Measurements from ENCODE around the gene SLC12A6.

The SLC12A6 gene

DNA sequence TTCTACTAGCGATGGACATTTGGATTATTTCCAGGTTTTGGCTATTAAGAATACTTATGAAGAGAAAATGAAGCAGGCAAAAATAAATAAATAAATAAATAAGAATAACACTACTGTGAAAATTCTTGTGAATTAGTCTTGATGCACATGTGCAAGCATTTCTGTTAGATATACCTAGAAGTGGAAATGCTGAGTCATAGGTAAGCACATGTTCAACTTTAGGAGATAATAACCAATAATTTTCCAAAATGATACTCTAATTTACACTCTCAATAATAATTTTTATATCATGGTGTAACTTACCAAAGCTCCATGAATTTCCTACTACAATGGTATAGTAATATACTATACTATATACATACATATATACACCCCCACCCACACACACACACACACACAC lies 89.4 kb downstream of the SLC12A6 start:
- no peak for DNase-seq (ENCODE audit: low read depth)

DNA sequence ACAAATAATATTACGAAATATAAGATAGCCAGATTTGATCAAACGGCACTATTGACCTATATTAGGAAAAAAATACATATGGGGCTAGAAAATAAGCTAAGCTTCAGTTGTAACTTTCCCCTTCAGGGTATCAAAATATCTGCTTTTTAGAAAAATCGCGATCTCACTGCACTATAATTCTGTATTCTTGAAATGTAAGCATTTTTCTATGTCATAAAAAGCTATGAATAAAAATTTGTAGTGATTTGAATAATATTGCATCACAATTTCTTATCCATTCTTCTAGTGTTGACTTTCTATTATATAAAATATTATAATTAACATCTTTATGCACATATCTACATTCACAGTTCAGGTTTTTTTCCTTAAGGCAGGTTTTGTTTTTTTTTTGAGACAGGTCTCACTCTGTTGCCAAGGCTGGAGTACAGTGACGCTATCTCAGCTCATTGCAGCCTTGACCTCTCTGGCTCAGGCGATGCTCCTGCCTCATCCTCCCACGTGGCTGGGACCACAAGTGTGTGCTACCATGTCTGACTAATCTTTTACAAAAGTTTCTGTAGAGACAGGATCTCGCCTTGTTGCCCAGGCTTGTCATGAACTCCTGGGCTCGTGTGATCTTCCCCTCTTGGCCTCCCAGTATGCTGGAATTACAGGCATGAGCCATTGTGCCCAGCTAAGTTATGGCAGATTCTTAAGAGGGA lies 91.2 kb downstream of the SLC12A6 start:
- in situ Hi-C loops (cut with HindIII; ENCODE audit: low sequenced_read_pairs): no loop called here
- H3K4me3 ChIP-seq (ENCODE audit: low read depth, low read length): no peak overlapping the region
- no peak for DNase-seq (ENCODE audit: low read depth)
- TF ChIP-seq, protein P1, sequence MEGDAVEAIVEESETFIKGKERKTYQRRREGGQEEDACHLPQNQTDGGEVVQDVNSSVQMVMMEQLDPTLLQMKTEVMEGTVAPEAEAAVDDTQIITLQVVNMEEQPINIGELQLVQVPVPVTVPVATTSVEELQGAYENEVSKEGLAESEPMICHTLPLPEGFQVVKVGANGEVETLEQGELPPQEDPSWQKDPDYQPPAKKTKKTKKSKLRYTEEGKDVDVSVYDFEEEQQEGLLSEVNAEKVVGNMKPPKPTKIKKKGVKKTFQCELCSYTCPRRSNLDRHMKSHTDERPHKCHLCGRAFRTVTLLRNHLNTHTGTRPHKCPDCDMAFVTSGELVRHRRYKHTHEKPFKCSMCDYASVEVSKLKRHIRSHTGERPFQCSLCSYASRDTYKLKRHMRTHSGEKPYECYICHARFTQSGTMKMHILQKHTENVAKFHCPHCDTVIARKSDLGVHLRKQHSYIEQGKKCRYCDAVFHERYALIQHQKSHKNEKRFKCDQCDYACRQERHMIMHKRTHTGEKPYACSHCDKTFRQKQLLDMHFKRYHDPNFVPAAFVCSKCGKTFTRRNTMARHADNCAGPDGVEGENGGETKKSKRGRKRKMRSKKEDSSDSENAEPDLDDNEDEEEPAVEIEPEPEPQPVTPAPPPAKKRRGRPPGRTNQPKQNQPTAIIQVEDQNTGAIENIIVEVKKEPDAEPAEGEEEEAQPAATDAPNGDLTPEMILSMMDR (IDR thresholded peaks at IDR 0.05; ENCODE audit: low read depth, low read length, missing control alignments): no peak

More for the DNA sequence above, 89.4 kb downstream of the SLC12A6 start:
- TF ChIP-seq, protein P1 (IDR thresholded peaks at IDR 0.05; ENCODE audit: low read depth, low read length, missing control alignments): no peak
- H3K4me3 ChIP-seq (ENCODE audit: low read depth, low read length): no peak overlapping the region
- in situ Hi-C loops (cut with HindIII; ENCODE audit: low sequenced_read_pairs): no loop called here

DNA sequence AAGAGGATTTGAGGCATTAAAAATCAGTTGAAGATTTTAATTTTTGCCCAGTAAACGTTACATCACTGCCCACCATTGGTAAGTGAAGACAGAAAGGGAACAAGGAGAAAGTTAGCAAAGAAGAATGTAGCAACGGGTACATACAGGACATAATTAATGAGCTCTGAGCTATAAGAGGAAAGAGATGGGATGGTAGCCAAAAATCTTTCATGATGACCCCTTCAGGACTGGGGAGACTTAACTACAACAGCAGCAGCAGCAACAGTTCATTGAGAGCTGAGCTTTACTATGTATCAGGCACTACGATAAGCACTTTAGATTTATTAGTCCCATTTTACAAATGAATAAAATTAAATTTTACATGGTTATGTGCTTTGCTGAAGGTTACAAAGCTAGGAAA lies 94.4 kb downstream of the SLC12A6 start:
- in situ Hi-C loops (cut with HindIII; ENCODE audit: low sequenced_read_pairs): no loop called here

DNA sequence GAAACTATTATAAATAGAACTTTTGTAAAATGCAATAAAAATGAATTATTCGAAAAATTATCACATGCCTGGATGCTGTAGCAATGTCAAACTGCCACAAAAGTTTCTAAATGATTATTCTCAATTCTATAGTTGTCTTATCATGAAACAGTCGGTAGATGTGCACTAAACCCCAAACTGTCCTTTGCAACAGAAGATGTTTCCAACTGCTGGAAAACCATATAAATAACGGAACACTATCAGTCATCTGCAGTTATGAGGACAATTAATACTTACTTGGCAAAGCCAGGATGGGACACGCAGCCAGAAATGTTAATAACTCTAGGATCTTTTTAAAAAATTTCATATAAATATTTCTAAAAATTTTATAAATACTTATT lies 95.3 kb downstream of the SLC12A6 start:
- DNase-seq (ENCODE audit: low read depth): no peak
- in situ Hi-C loops (cut with HindIII; ENCODE audit: low sequenced_read_pairs): no loop called here
- TF ChIP-seq, protein P1 (IDR thresholded peaks at IDR 0.05; ENCODE audit: low read depth, low read length, missing control alignments): no peak
- H3K4me3 ChIP-seq (ENCODE audit: low read depth, low read length): no peak overlapping the region

More for the DNA sequence above, 94.4 kb downstream of the SLC12A6 start:
- H3K4me3 ChIP-seq (ENCODE audit: low read depth, low read length): no peak overlapping the region
- TF ChIP-seq, protein P1 (IDR thresholded peaks at IDR 0.05; ENCODE audit: low read depth, low read length, missing control alignments): no peak
- no peak for DNase-seq (ENCODE audit: low read depth)

DNA sequence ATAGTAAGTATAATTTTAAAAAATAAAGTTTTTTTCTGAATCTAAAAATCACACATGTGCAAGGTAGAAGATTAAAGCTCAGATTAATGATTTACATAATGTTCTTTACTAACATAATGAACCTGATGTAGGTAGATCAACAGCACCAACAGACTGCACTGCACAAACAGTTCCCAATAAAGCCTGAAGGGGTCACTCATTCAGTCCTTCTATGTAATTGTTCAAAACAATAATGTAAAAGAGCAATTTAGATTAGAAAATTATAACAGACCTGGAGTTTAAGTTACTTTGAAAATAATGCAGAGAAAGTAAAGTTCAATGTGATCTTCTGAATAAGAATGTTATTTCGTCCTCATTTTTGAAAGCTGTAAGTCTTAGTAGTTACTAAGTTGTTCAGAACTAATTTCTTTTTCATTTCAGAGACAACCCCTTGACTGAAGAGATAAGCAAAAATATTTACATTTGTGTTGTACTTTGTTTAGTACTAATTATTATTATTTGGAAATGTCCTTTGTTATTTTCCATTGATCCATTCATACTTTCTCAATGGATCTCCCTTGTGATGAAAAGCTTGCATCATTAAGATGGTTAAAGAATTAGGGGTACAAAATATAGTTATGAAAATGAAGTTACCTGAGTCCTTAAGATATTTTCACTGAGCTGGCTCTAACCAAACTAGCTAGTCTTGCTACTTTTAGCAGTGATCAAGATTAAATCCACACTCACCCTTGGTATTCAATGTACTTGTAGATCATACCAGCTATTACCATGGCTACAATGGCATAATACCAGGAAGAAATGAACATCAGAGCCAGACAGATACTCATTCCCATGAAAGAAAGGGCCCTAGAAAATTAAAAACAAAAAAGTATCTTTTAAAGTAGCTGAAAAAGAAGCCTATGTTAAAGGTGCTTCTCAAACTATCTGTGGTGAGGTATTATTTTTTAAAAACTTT lies 95.9 kb downstream of the SLC12A6 start:
- in situ Hi-C loops (cut with HindIII; ENCODE audit: low sequenced_read_pairs): no loop called here
- TF ChIP-seq, protein P1 (IDR thresholded peaks at IDR 0.05; ENCODE audit: low read depth, low read length, missing control alignments): peak; percentile 76
- DNase-seq (ENCODE audit: low read depth): peak; percentile 29
- no peak overlapping the region for H3K4me3 ChIP-seq (ENCODE audit: low read depth, low read length)

DNA sequence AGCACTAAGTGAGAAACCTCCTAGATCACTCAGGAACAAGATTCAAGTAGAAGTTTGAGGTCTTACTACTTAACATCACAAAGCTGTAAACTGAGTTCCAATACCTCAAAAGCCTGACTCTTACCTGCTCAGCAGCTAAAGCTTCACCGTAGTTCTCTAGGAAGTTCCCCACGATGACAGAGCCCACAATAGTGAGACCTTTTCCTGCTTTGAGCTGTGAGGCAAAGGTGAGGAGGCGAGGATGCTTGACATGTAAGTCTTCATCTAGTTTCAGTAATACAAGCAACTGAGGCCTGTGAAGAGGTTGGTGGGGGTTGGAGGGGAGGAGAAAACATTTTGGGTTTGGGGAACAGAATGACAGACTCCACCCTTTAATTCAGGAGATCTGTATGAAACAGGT lies 97.0 kb downstream of the SLC12A6 start:
- TF ChIP-seq, protein P1 (IDR thresholded peaks at IDR 0.05; ENCODE audit: low read depth, low read length, missing control alignments): no peak
- no peak for DNase-seq (ENCODE audit: low read depth)
- in situ Hi-C loops (cut with HindIII; ENCODE audit: low sequenced_read_pairs): no loop called here
- no peak overlapping the region for H3K4me3 ChIP-seq (ENCODE audit: low read depth, low read length)

Data from astrocyte of the cerebellum (primary cell).